HCT116 (cell line): ENCODE results near the gene SCT. TPM values are rescaled to one million over a fixed set of nuclear protein-coding genes. Genes with fewer than 3 reads are reported as not detected.

Experiments used
- ATAC-seq: fragments of 200-7000 bp; cut with Tn5 transposase; 2 replicates; pipeline ENCODE4 v1.9.1; 2020; ENCODE audit warnings: mild to moderate bottlenecking, moderate library complexity
- BruUV-seq: library from RNA; stranded (reverse); fragments of 400-500 nt; replicated peaks from 2 replicates; lab custom pipeline; 2021; lab: Mats Ljungman, UMichigan
- CTCF ChIA-PET: fragments of 300-600 bp; sonication (Branson Sonifier 250); formaldehyde crosslinking; loops from one replicate; lab custom pipeline; 2021; ENCODE audit warnings: antibody characterized with exemption; lab: Charles Lee
- POLR2A ChIA-PET: fragments of 300-600, 350-600 bp; sonication (Branson Sonifier 250); formaldehyde crosslinking; loops from one replicate; lab custom pipeline; 2021; ENCODE audit warnings: antibody characterized with exemption; lab: Charles Lee
- RAD21 ChIA-PET, 2 experiments: fragments of 300-600 bp; sonication (Branson Sonifier 250); formaldehyde crosslinking; loops; one replicate each; lab custom pipeline; 2023; ENCODE audit warnings: low total read pairs in 2 of 2; ENCODE audit not compliant: uncharacterized antibody in 2 of 2, unreplicated experiment in 2 of 2, low non-redundant PET in 1 of 2; lab: Charles Lee
- DNase-seq: peaks from one replicate; pipeline ENCODE4 v3.0.0-alpha.2; 2010; ENCODE audit warnings: low read depth, low spot score
- H2AFZ ChIP-seq: fragments of 200-600 bp; shearing (Covaris generic), sonication (generic); 2 replicates; pipeline ENCODE4 v1.6.1; 2017; ENCODE audit warnings: low read depth, mixed run types, mixed read lengths, antibody characterized with exemption, low read length; ENCODE audit not compliant: poor library complexity, severe bottlenecking
- H3K27ac ChIP-seq: 2 replicates; pipeline ENCODE4 v1.5.1; 2012; ENCODE audit warnings: low read depth, low read length
- H3K27me3 ChIP-seq: fragments of 200-600 bp; sonication (generic); 2 replicates; pipeline ENCODE4 v1.6.1; 2016; ENCODE audit warnings: mixed run types, low read length, mixed read lengths; ENCODE audit not compliant: insufficient read depth
- H3K36me3 ChIP-seq, 2 experiments: fragments of 200-500 bp in 1 of 2; fragments of 200-600 bp in 1 of 2; sonication (Bioruptor generic) in 1 of 2; sonication (generic) in 1 of 2; 2 replicates each; pipeline versions ENCODE4 v1.5.1 to v1.6.1; 2014 to 2016; ENCODE audit warnings: low read length in 2 of 2, inconsistent platforms in 1 of 2, mixed read lengths in 1 of 2, mixed run types in 1 of 2; ENCODE audit not compliant: insufficient read depth in 2 of 2, control insufficient read depth in 1 of 2
- H3K4me1 ChIP-seq, 2 experiments: fragments of 200-600 bp in 1 of 2; sonication (generic) in 1 of 2; 2 replicates each; pipeline versions ENCODE4 v1.5.1 to v1.6.1; 2012 to 2017; ENCODE audit warnings: low read length in 2 of 2, inconsistent platforms in 1 of 2, mild to moderate bottlenecking in 1 of 2, mixed read lengths in 1 of 2, mixed run types in 1 of 2, moderate library complexity in 1 of 2; ENCODE audit not compliant: insufficient read depth in 2 of 2, control insufficient read depth in 1 of 2
- H3K4me2 ChIP-seq: fragments of 200-600 bp; sonication (generic); 2 replicates; pipeline ENCODE4 v1.6.1; 2017; ENCODE audit warnings: mixed run types, low read length, mixed read lengths
- H3K4me3 ChIP-seq, 2 experiments: fragments of 200-600 bp in 1 of 2; sonication (generic) in 1 of 2; replicated peaks in 1 of 2; 2 replicates each; pipeline ENCODE4 v1.5.1; 2011 to 2016; ENCODE audit warnings: low read length in 2 of 2, control low read depth in 1 of 2, low read depth in 1 of 2, mild to moderate bottlenecking in 1 of 2, mixed read lengths in 1 of 2, mixed run types in 1 of 2
- H3K79me2 ChIP-seq: fragments of 200-600 bp; sonication (generic); 2 replicates; pipeline ENCODE4 v1.6.1; 2017; ENCODE audit warnings: mild to moderate bottlenecking, mixed run types, low read length, moderate library complexity, mixed read lengths; ENCODE audit not compliant: insufficient read depth
- H3K9ac ChIP-seq: fragments of 200-600 bp; sonication (generic); 2 replicates; pipeline ENCODE4 v1.6.1; 2016; ENCODE audit warnings: low read length, mixed read lengths
- H3K9me2 ChIP-seq: fragments of 200-600 bp; sonication (generic), shearing (Covaris generic); 2 replicates; pipeline ENCODE4 v1.6.1; 2017; ENCODE audit warnings: mixed run types, mild to moderate bottlenecking, moderate library complexity; ENCODE audit not compliant: insufficient read depth
- H3K9me3 ChIP-seq, 2 experiments: fragments of 200-500 bp in 1 of 2; fragments of 200-600 bp in 1 of 2; sonication (Bioruptor generic) in 1 of 2; sonication (generic) in 1 of 2; 2 replicates each; pipeline ENCODE4 v1.6.1; 2014 to 2017; ENCODE audit warnings: low read length in 2 of 2, mixed read lengths in 2 of 2, inconsistent platforms in 1 of 2, low read depth in 1 of 2, mild to moderate bottlenecking in 1 of 2, mixed run types in 1 of 2, moderate library complexity in 1 of 2; ENCODE audit not compliant: control insufficient read depth in 1 of 2, insufficient read depth in 1 of 2
- H4K20me1 ChIP-seq: fragments of 200-600 bp; sonication (generic), shearing (Covaris generic); 2 replicates; pipeline ENCODE4 v1.6.1; 2017; ENCODE audit warnings: mixed run types, mild to moderate bottlenecking, moderate library complexity; ENCODE audit not compliant: insufficient read depth
- ATF3 ChIP-seq: IDR thresholded peaks from 2 replicates; pipeline ENCODE4 v1.6.1; 2012
- CBX3 ChIP-seq: IDR thresholded peaks from 2 replicates; pipeline ENCODE4 v1.6.1; 2012; ENCODE audit warnings: low read depth
- CEBPB ChIP-seq: IDR thresholded peaks from 2 replicates; pipeline ENCODE4 v1.6.1; 2012; ENCODE audit warnings: low read depth
- EGR1 ChIP-seq: IDR thresholded peaks from 2 replicates; pipeline ENCODE4 v1.6.1; 2012; ENCODE audit warnings: low read depth
- ELF1 ChIP-seq: IDR thresholded peaks from 2 replicates; pipeline ENCODE4 v1.6.1; 2012; ENCODE audit warnings: low read depth, borderline replicate concordance
- EZH2 ChIP-seq: fragments of 200-600 bp; sonication (generic); IDR thresholded peaks from 2 replicates; pipeline ENCODE4 v1.6.1; 2017; ENCODE audit warnings: antibody characterized with exemption, mixed run types
- EZH2phosphoT487 ChIP-seq: fragments of 200-600 bp; IDR thresholded peaks from 2 replicates; pipeline ENCODE4 v1.6.1; 2018; ENCODE audit warnings: antibody characterized with exemption, borderline replicate concordance
- FOSL1 ChIP-seq: IDR thresholded peaks from 2 replicates; pipeline ENCODE4 v1.6.1; 2012; ENCODE audit warnings: low read depth
- JUND ChIP-seq: IDR thresholded peaks from 2 replicates; pipeline ENCODE4 v1.6.1; 2012
- MAX ChIP-seq: IDR thresholded peaks from 2 replicates; pipeline ENCODE4 v1.6.1; 2012
- POLR2A ChIP-seq: IDR thresholded peaks from 2 replicates; pipeline ENCODE4 v1.7.0; 2011; ENCODE audit warnings: borderline replicate concordance; ENCODE audit not compliant: insufficient read depth, insufficient read length; ENCODE audit errors: extremely low read depth
- POLR2AphosphoS5 ChIP-seq: IDR thresholded peaks from 2 replicates; pipeline ENCODE4 v1.6.1; 2011; ENCODE audit warnings: mild to moderate bottlenecking, low read depth, low read length, moderate library complexity
- RAD21 ChIP-seq: IDR thresholded peaks from 2 replicates; pipeline ENCODE4 v1.6.1; 2012; ENCODE audit warnings: low read depth, mild to moderate bottlenecking
- REST ChIP-seq: IDR thresholded peaks from 2 replicates; pipeline ENCODE4 v1.6.1; 2012; ENCODE audit warnings: low read depth
- SIN3A ChIP-seq: IDR thresholded peaks from 2 replicates; pipeline ENCODE4 v1.6.1; 2012; ENCODE audit warnings: low read depth
- SP1 ChIP-seq: IDR thresholded peaks from 2 replicates; pipeline ENCODE4 v1.6.1; 2012; ENCODE audit warnings: low read depth
- SRF ChIP-seq: IDR thresholded peaks from 2 replicates; pipeline ENCODE4 v1.6.1; 2012; ENCODE audit warnings: low read depth
- TCF7L2 ChIP-seq: IDR thresholded peaks from 2 replicates; pipeline ENCODE4 v1.7.0; 2011; ENCODE audit warnings: borderline replicate concordance, inconsistent platforms; ENCODE audit not compliant: insufficient read depth, insufficient read length; ENCODE audit errors: extremely low read depth
- YY1 ChIP-seq: IDR thresholded peaks from 2 replicates; pipeline ENCODE4 v1.6.1; 2011; ENCODE audit warnings: low read length, low read depth, moderate library complexity, mild to moderate bottlenecking; ENCODE audit not compliant: insufficient replicate concordance; ENCODE audit errors: extremely low read depth
- ZBTB33 ChIP-seq: IDR thresholded peaks from 2 replicates; pipeline ENCODE4 v1.6.1; 2011; ENCODE audit warnings: mild to moderate bottlenecking, low read length, moderate library complexity; ENCODE audit not compliant: insufficient replicate concordance; ENCODE audit errors: extremely low read depth
- ZFX ChIP-seq: fragments of 450-650 bp; IDR thresholded peaks from 2 replicates; pipeline ENCODE4 v1.6.1; 2017
- ZNF274 ChIP-seq: fragments of 200-500 bp; sonication (Bioruptor generic); IDR thresholded peaks from 2 replicates; pipeline ENCODE4 v1.6.1; 2014; ENCODE audit warnings: mild to moderate bottlenecking, low read depth, low read length, inconsistent platforms
- intact Hi-C: fragments of 100-400 bp; cut with micrococcal nuclease; formaldehyde crosslinking; loops from 2 replicates; pipeline ENCODE4 v1.10.0; 2022
- total RNA-seq: library from RNA; stranded (reverse); gene quantifications from one replicate; pipeline ENCODE4 v1.2.1, GENCODE V29; 2021; ENCODE audit not compliant: unreplicated experiment

Gene SCT
- total RNA-seq, 1 experiment from 2014 or later: not detected

- peak; percentile 86 for ATAC-seq
- peak within 1 kb of the TSS; percentile 62 to 68 for H3K4me3 ChIP-seq
- RAD21 ChIA-PET: no interaction called here
- peak within 1 kb of the TSS; percentile 95 for H3K4me2 ChIP-seq
- no peak within 1 kb of the TSS for H2AFZ ChIP-seq
- H3K9ac ChIP-seq: peak within 1 kb of the TSS; percentile 74
- intact Hi-C loops: no loop called here
- TSS peak; percentile 76 for BruUV-seq
- DNase-seq: peak; percentile 73
- no peaks in the 10 kb centered on the region for H3K9me2 ChIP-seq
- H3K27ac ChIP-seq: peak within 1 kb of the TSS; percentile 69
- POLR2A ChIA-PET: interaction anchor here (1.7 kb wide), 1 partner anchor 40 kb away, joined by 4 read pairs; the partner anchor contains the start of gene PHRF1
- H4K20me1 ChIP-seq: peaks cover 13% of the 10 kb centered on the region; the same call in 1 of the 2 replicates
- no peaks in the 10 kb centered on the region for H3K27me3 ChIP-seq
- H3K4me1 ChIP-seq: peaks cover 8 to 42% of the 10 kb centered on the region in 2 experiments
- CTCF ChIA-PET: no interaction called here
- H3K9me3 ChIP-seq: no peaks in the 10 kb centered on the region
- peaks cover 10 to 20% of the 10 kb centered on the region in 2 experiments; a peak in 3 of 4 replicates for H3K36me3 ChIP-seq
- peaks cover 27% of the 10 kb centered on the region; the same call in 1 of the 2 replicates for H3K79me2 ChIP-seq
- TF ChIP-seq YY1 (peak; percentile 6), RAD21 (no peak), POLR2A (peak; percentile 54), SP1 (no peak), SRF (no peak), ZBTB33 (peak; percentile 16), REST (no peak), MAX (peak; percentile 48; the same call in 1 of the 2 replicates), CEBPB (no peak), ZFX (peak; percentile 32; the same call in 1 of the 2 replicates), TCF7L2 (peak; percentile 68), ELF1 (no peak), EZH2phosphoT487 (no peak), CBX3 (no peak), POLR2AphosphoS5 (peak; percentile 91), EZH2 (no peak), SIN3A (no peak; the same call in 1 of the 2 replicates), JUND (no peak), ATF3 (no peak), EGR1 (no peak; the same call in 1 of the 2 replicates), FOSL1 (no peak), ZNF274 (no peak)
These were observed 11.3 kb downstream of the SCT start, which contains the start of gene IRF7 for GRCh38 chr11:615504-616319. Gene IRF7, minus strand, starts transcription at chr11:615950. Its CDS starts 586 bp downstream, at chr11:615364.
